Measurements from ENCODE around the gene ERRFI1. TPM values are rescaled to one million over a fixed set of nuclear protein-coding genes. Genes with fewer than 3 reads are reported as not detected.
A peak's percentile ranks its signal among the peaks of the same experiment; 100 is the strongest.

ERRFI1 gene
- total RNA-seq, 1 donor from 2014 or later = 120 TPM

DNA sequence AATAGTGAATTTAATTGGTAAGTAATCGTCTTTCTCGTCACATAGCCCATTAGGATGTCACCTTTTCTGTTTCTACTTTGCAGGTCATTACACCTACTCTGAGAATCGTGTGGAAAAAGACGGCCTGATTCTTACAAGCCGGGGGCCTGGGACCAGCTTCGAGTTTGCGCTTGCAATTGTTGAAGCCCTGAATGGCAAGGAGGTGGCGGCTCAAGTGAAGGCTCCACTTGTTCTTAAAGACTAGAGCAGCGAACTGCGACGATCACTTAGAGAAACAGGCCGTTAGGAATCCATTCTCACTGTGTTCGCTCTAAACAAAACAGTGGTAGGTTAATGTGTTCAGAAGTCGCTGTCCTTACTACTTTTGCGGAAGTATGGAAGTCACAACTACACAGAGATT is 41.3 kb downstream of the ERRFI1 start:
- TF ChIP-seq, protein P1, sequence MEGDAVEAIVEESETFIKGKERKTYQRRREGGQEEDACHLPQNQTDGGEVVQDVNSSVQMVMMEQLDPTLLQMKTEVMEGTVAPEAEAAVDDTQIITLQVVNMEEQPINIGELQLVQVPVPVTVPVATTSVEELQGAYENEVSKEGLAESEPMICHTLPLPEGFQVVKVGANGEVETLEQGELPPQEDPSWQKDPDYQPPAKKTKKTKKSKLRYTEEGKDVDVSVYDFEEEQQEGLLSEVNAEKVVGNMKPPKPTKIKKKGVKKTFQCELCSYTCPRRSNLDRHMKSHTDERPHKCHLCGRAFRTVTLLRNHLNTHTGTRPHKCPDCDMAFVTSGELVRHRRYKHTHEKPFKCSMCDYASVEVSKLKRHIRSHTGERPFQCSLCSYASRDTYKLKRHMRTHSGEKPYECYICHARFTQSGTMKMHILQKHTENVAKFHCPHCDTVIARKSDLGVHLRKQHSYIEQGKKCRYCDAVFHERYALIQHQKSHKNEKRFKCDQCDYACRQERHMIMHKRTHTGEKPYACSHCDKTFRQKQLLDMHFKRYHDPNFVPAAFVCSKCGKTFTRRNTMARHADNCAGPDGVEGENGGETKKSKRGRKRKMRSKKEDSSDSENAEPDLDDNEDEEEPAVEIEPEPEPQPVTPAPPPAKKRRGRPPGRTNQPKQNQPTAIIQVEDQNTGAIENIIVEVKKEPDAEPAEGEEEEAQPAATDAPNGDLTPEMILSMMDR (conservative IDR thresholded peaks at IDR 0.05; ENCODE audit: low read depth, low read length) = no peak
- no peak for DNase-seq (ENCODE audit: low read depth)
- H3K4me3 ChIP-seq (ENCODE audit: low read depth, low read length) = no peak overlapping the region

GRCh38 chr1:7983086-7983778 is 42.9 kb downstream of the ERRFI1 start:
- no peak overlapping the region for H3K4me3 ChIP-seq (ENCODE audit: low read depth, low read length)
- TF ChIP-seq, protein P1 (conservative IDR thresholded peaks at IDR 0.05; ENCODE audit: low read depth, low read length) = no peak
- no peak for DNase-seq (ENCODE audit: low read depth)

DNA sequence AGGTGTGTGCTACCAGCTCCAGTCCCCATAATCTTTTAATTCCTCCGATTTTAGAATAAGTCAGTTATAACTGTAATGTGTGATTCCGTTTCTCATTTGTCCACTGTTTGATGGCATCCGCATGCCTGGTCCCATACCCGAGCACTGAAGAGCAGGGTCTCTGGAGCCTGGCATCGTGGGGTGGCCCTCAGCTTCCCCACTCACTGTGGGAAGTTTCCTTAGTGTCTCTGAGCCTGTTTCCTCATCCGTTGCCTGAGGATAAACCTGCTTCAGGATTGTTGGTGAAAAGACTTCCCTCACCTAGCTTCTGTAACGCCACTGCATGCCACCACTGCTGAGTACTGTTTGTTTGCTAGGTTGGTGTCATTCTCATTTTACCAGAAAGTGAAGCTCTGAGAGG is 45.1 kb downstream of the ERRFI1 start:
- no peak for DNase-seq (ENCODE audit: low read depth)
- TF ChIP-seq, protein P1 (conservative IDR thresholded peaks at IDR 0.05; ENCODE audit: low read depth, low read length) = no peak
- H3K4me3 ChIP-seq (ENCODE audit: low read depth, low read length) = no peak overlapping the region

DNA sequence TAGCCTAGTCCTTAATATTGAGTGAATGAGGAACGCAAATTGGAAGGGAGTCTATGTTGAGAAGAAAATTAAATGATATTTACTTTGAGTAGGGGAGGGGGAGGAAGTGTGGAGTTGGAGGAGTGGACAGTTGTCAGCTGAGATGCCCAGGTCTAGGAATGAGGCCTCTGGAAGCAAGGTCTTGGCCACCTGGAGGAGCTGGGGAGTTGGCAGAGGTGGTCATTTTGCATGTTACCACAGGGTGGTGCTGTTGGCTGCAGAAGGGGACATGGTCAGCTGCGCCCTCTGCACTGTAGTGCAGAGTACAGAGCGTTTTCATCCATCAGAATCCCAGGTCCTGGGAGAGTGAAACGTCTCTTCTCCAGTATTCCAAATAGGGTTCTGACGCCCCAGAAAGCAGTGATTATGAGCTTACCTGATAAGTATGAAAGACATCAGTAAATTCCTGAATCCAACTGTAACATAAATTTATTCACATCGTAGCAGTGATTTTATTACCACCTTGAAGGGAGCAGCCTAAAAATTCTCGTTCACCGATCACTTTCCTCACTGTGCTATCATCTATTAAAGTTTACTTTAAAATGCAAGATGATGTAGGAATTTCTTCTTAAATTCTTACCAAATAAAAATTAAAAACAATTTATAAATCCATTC is 50.8 kb downstream of the ERRFI1 start:
- H3K4me3 ChIP-seq (ENCODE audit: low read depth, low read length) = no peak overlapping the region
- DNase-seq (ENCODE audit: low read depth) = peak; percentile 29
- TF ChIP-seq, protein P1 (conservative IDR thresholded peaks at IDR 0.05; ENCODE audit: low read depth, low read length) = peak; percentile 99

- no peak overlapping the region for H3K4me3 ChIP-seq (ENCODE audit: low read depth, low read length)
- no peak for DNase-seq (ENCODE audit: low read depth)
- TF ChIP-seq, protein P1 (conservative IDR thresholded peaks at IDR 0.05; ENCODE audit: low read depth, low read length) = no peak
These were observed 53.0 kb downstream of the ERRFI1 start for GRCh38 chr1:7973086-7973485.

- TF ChIP-seq, protein P1 (conservative IDR thresholded peaks at IDR 0.05; ENCODE audit: low read depth, low read length) = no peak
- H3K4me3 ChIP-seq (ENCODE audit: low read depth, low read length) = no peak overlapping the region
- no peak for DNase-seq (ENCODE audit: low read depth)
These were observed 53.8 kb downstream of the ERRFI1 start for GRCh38 chr1:7972285-7972684.

DNA sequence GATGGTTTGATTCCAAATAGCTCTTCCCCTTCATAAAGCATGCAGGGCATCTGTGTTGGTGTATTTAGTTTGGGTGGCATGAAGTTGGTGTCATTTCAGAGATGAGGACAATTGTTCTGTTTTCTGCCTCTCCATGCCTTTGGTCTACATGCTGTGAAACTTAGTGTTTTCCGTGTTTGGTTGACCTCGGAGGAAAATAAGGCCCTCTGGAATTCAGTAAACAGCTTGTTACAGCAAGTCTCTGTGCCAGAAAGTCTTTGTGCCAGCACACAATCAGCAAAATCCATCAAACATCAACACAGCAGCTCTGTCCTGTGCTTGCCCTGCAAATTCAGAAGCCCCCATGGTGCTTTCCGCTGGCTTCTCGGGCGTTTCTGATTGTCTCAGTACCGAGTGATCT is 55.1 kb downstream of the ERRFI1 start:
- TF ChIP-seq, protein P1 (conservative IDR thresholded peaks at IDR 0.05; ENCODE audit: low read depth, low read length) = no peak
- no peak overlapping the region for H3K4me3 ChIP-seq (ENCODE audit: low read depth, low read length)
- DNase-seq (ENCODE audit: low read depth) = no peak
